COR-L47 (cell line): ENCODE results near the gene PRRX2.

Experiments used
- DNase-seq: peaks from one replicate; lab custom pipeline; 2025; lab: John Stamatoyannopoulos, UW

The PRRX2 gene

DNA sequence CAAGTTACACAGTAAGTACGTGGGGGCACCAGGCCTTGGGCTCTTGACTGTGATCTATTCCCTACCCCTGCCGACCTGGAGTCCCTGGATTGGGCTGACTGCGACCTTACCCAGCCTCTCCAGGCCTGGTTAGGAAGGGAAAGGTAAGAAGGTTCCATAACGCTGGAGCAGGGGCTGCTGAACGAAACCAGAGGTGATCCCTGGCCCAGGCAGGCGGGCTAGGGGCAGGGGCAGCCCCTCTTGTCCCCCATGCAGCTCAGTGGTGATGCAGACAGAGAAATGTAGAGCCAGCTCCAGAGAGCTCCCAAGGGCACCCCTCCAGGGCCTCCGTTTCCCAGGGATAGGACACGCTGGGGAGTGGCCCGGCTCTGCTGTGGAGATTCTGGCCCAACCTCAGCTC is 14.1 kb downstream of the PRRX2 start:
- no peak for DNase-seq

DNA sequence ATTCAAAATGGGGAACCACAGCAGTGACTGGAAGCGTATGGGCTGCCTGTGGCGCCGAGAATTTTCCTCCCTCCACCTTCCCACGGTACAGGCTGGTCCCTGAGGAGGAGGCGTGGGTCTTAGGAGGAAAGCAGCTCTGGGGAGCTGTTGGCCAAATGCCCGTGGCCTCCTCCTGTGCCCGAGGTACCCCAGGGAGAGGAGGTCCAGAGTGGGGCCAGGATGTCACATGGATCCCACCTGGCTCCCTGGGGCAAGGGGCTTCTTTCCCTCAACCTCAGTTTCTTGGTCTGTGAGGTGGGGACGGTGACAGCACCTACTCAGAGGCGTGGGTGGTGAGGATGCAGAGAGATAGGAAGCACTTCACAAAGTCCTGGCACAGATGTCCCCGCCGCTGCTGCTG is 16.5 kb downstream of the PRRX2 start:
- no peak for DNase-seq

DNA sequence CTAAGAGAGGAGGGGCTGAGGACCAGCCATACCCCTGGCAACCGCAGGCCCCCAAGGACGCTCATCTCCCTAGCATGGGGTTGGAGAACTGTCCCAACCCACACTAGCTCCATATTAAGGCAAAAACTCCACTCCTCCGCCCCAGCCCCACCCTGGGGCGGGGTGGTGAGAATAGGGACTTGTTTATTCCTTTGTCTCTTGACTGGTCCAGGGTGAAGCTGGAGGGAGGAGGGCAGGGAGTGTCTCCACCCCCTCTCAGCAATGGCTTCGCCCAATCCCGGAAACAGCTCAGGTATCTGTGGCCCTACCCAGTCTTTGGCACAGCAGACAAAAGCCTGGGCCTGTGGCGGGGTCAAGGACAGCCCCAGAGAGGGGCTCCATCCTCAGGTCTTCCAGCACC is 16.9 kb downstream of the PRRX2 start:
- DNase-seq: no peak

DNA sequence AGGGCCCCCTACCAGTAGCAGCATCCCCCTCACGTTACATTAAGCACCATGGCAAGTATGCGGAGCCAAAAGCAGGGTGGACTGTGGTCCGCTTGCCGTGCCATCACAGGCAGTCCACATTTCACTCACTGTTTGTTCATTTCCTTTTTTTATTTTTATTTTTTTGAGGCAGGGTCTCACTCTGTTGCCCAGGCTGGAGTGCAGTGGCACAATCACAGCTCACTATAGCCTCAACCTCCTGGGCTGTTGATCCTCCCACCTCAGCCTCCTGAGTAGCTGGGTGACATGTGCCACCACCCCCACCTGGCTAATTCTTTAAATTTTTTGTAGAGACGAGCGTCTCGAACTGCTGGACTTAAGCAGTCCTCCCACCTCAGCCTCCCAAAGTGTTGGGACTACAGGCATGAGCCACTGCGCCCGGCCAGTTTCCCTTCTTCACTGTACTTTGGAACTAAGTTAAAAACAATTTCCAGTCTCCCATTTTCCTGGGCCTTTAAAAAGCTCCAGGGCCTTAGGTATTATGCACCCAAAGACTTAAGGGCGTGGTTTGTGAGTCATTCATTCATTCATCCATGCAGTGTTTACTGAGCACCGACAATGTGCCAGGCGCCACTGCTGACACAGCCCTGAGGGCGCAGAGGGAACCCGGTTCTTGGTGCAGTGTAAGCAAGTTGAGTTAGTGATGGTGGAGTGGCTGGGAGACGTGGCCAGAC is 19.9 kb downstream of the PRRX2 start:
- DNase-seq: no peak

DNA sequence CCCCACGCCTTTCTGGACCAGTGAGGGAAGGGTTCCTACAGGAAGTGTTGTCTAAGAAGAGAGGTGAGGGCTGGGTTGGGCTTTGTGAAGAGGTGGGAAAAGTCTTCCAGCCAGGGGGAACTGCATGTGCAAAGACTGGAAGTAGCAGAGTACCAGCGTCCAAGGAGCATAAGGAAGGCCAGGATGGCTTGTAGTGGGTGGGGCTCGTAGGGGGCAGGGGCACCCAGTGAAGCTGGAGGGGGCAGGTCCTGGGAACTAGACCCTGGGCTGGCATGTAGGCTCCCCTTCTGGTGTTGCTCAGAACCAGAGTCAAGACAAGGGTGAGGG is 20.4 kb downstream of the PRRX2 start:
- DNase-seq: no peak

- no peak for DNase-seq
These were observed 21.3 kb downstream of the PRRX2 start for GRCh38 chr9:129686736-129687135.

DNA sequence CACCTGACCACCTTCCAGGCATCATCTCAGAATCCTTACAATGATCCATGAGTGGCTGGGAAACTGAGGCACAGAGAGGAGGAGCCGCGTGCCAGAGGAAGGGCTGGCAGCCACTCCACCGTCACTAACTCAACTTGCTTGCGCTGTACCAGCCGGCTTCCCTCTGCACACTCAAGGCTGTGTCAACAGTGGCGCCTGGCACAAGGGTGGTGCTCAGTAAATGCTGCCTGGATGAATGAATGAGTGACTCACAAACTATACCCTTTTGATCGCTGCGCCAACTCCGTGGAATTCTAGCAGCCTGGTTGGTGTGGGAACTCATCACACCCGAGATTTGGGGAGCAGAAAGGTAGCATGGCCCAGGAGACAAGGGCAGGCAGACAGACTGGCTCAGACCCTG is 21.9 kb downstream of the PRRX2 start:
- no peak for DNase-seq

DNA sequence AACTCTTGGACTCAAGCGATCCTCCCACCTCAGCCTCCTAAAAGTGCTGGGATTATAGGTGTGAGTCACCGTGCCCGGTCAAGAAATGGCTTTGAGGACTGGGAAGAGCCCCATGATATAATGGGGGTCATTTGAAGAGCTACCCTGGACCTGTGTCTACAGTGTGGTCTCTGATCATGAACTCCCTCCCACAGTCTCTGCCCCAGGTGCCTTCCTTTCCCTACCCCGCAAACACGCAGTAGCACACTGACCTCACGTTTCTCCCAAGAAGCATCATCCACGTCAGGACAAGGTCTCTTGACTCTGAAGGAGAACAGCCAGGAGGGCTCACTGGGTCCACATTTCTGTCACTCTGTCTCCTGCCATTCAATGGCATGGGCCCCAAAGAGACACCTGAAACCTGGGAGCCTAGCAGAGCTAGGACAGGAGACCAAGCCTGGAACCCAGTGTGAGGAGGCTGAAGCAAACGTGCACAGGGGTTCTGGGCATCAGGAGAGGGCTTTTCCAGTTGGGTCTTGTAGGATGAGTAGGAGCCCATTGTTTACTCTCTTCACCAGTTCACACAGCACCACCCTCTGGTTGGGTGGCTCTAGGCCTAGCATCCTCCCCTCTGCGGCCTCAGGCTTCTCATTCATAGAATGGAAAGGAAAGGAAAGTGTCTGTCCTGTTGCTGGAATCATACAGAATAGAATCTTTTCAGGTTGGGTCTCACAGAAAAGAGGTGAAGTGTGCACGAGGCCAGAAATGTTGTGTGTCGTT is 23.0 kb downstream of the PRRX2 start:
- DNase-seq: no peak

- DNase-seq: no peak
These were observed 27.1 kb downstream of the PRRX2 start for GRCh38 chr9:129692534-129692933.

DNA sequence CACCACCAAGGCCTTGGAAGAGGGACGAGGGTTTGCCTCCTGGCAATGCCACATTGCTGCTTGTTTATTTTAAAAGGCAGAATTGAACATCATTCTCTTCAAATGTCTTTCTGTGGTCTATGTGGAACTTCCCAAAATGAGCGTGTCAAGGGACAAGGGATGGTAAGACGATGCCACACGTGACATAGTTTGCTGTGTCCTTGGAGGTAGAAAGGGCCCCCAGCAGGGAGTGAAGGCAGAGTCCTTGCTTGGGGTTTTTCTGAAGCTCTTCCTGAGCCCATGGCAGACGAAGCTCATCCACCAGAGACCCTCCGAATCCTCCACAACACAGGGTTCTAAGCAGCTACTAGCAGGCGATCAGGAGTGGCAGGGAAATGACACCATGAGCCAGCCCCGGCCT is 28.3 kb downstream of the PRRX2 start:
- no peak for DNase-seq

DNA sequence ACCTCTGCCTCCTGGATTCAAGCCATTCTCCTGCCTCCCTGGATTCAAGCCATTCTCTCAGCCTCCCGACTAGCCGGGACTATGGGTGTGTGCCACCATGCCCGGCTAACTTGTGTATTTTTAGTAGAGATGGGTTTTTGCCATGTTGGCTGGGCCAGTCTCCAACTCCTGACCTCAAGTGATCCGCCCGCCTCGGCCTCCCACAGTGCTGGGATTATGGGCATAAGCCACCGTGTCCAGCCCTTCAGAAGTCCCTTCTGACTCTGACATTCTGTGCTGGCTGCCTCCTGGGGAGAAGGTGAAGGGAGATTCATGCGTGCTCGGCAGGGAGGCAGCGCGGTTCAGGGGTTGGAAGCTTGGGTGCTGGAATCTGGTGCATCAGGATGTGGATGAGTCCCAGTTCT is 28.8 kb downstream of the PRRX2 start:
- DNase-seq: no peak

DNA sequence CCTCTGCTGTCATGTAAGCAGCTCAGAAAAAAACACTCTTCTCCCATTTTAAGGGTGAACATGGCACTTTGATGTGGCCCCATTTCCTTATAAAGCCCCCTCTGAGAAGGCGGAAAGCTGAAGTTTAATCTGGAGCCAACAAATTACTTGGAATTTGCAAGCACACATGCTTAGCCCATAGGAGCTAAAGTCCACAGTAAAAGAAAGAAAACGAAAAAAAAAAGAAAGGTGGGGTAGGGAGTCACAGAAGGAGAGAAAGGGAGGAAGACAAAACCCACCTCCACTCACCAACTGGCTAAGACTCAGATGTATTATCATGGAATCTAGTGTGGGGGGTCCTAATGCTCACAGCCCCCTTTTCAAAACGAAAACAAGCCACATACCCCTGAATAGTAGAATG is 30.4 kb downstream of the PRRX2 start:
- no peak for DNase-seq

GRCh38 chr9:129696944-129697655 is 31.7 kb downstream of the PRRX2 start:
- peak; percentile 56 for DNase-seq

- DNase-seq: no peak
These were observed 32.3 kb downstream of the PRRX2 start for GRCh38 chr9:129697656-129698253.

DNA sequence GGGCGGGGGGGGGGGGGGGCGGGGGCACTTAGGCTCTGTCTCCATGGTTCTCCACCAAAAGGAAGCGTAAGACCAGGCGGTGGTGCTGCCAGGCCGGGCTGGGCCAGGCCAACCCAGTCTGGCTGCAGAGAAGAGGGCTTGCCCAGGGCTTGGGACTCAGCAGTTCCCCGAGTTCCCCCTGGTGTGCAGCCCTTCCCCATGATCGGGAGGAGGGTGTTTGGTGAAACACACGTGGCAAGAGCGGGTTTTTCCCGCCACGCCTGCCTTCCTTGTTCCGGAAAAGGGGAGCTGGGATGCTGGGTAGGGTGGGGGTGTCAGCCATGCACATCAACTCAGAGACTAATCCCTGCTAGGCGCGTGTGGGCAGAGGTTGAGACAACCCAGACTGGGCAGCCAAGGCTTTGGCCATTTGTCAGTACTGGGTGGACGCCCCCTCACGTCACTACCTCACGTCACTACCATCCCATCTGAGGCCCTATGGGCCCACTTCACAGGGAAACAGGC is 32.9 kb downstream of the PRRX2 start:
- DNase-seq: no peak

GRCh38 chr9:129701054-129701453 is 35.6 kb downstream of the PRRX2 start:
- DNase-seq: no peak

DNA sequence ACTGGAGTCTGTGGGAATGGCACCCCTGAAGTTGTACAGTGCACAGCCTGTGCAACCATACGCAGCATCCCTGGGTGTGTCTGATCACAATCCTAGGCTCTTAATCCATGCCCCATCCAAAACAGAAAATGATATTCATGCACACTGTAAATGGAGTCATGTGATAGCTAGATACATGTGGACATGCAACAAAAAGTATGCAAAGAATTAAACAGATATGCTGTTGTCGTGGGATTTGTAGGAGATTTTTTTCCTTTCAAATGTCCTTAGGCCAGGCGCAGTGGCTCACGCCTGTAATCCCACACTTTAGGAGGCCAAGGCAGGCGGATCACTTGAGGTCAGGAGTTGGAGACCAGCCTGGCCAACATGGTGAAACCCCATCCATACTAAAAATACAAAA is 36.1 kb downstream of the PRRX2 start:
- DNase-seq: no peak

GRCh38 chr9:129702589-129703520 is 37.4 kb downstream of the PRRX2 start:
- no peak for DNase-seq

- no peak for DNase-seq
These were observed 38.4 kb downstream of the PRRX2 start for GRCh38 chr9:129703667-129704355.

DNA sequence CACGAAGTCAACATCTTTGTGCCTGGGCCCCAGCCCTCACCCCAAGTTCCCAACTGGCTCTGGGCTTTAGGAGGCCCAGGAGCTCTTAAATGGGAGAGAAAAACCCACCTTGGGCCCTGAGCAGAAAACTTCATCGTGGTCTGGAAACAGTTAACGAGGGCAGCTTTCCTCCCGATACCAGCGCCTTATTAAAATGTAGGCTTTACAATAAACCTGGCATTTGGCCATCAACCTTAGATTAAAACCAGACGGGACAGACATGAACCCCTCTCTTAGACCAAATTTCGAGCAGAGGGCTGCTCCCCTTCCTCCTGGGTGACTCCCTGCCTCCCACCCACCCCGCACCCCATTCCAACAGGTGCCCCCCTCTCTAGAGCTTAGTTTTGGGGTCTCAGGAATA is 39.4 kb downstream of the PRRX2 start:
- no peak for DNase-seq

GRCh38 chr9:129708793-129709192 is 43.3 kb downstream of the PRRX2 start:
- DNase-seq: no peak
